Measurements from ENCODE around the gene SCGB1D1.

The SCGB1D1 gene, protein sequence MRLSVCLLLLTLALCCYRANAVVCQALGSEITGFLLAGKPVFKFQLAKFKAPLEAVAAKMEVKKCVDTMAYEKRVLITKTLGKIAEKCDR

DNA sequence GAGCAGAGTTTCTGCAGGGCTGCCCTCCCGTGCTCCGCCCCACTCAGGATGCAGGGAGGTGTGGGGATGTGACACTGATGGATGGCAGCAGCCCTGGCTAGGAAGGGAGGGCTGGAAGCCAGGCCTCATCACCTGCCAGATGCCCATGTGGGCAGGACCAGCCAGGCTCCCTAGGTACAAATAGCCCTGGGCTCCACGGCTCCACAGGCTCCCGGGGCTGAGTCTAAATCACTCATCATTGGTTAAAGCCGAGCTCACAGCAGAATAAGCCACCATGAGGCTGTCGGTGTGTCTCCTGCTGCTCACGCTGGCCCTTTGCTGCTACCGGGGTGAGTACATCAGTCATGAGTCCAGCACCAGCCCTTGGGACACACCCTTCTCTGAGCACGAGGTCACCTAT lies at the start of gene SCGB1D1:
Gene SCGB1D1 (plus strand): TSS at position 206 of the 400 bp plus-strand sequence. CDS start 69 bp downstream, at position 275.
- no peak for DNase-seq

DNA sequence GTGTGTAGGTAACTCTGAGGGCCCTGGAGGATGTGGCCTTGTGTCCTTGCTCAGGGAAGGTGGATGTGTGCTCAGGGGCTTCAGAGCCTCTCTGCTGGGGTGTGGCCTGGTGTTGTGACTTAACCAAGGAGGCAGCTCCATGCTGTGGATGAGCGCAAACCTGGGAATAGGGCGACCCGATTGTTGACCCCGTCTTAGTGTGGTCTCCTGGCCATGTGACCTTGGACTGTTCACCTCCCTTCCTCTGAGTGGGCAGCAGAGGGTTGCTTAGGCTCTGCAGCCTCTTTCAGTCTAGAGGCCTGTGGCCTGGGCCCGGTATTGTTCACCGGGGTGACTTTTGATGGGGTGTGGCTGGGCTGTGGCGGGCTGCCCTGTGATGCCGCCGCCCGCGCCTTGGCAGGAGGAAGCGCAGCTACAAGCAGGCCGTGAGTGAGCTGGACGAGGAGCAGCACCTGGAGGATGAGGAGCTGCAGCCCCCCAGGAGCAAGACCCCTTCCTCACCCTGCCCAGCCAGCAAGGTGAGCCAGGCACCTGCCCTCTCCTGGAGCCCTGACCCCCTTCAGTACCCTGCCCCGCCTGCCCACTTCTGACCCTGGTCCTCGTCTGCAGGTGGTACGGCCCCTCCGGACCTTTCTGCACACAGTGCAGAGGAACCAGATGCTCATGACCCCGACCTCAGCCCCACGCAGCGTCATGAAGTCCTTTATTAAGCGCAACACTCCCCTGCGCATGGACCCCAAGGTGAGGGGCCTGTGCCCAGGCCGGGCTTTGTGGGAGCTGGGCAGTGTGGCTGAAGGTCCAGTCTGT lies 49.5 kb upstream of the SCGB1D1 start:
- DNase-seq: no peak

DNA sequence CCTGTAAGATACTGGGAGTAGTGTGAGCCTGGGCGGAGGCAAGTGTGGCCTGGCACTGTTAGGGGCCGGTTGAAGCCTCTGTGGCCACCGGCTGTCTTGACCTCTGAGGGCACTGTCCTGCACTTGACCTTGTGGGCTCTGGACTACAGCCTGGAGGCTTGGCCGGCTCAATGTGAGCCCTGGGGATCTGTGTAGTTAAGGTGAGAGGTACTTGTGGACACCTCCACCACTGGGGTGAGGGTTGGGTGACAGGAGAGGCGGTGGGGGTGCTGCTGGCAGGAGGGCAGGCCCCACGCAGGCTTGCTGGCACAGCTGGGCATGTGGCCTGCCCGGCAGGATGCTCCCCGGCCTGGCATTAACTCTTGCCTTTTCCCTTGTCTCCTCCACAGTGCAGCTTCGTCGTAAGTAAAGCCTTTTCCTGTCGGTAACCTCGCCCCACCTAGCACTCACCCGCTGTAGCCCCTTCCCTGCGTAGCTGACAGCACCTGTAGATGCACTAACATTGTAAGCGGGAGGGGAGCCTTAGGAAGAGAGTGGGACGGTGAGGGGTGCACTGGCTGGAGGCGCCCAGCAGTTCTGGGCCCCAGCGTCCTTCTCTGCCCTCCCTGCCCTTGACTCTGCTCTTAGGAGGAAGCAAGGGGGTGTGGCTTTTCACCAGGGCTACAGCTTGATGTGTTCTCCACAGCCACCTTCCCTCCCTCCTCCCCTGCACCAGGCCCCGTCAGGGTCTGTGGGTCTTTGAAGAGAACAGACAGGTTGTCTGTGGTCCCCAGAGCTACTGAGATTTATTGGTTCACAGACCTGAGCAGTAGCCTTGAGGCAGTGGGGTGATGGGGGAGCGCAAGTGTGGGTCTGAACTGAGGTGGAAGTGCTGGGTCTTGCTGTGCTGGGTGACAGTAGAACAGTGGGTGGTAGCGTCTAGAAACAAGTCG lies 48.6 kb upstream of the SCGB1D1 start:
- DNase-seq: no peak

DNA sequence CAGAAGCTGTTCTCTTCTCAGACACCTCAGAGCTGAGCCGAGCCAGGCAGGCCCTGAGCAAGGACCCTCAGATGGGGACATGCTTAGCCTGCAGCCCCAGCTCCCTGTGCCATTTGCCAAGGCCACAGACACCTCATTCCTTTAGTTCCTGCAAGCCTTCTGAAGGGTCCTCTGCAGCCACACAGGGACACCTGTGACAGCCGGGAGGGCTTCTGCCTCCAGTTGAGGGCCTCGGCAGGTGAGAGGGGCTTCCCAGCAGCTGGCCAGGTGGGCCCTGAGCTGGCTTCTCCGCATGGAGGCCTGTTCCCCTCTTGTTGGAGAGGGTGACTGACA lies 48.0 kb upstream of the SCGB1D1 start:
- no peak for DNase-seq

DNA sequence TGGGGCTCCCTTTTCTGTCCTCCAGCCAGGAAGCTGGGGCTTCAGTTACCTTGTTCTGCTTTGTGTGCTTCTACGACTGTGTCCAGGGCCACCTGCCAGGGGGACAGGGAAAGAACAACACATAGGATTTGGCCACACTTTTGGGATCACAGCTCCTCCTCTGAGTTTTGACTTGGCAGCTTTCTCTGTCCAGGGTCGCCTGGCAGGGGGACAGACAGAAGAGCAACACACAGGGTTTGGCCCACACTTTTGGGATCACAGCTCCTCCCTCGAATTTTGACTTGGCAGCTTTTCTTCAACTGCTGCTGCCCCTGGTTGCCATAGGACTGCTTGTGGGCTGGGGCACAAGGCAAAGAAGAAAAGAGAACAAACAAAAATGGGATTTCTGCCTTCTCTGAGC lies 47.1 kb upstream of the SCGB1D1 start:
- DNase-seq: no peak

DNA sequence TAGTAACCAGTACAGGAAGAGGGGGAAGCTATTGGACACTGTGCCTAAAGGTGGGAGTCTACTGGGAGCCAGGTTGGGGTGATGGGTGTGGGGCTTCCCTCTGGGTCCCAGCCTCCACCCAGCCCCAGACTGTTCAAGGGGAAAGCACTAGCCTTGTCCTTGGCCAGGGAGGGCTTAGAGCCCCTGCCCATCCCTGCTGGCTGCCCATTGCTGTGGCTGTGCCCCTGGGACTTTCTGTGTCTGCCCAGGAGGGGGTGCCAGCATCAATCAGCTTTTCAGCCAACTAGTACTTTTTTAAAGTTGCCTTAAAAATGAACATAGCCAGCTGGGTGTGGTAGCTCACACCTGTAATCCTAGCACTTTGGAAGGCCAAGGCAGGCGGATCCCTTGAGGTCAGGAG lies 46.3 kb upstream of the SCGB1D1 start:
- DNase-seq: no peak

DNA sequence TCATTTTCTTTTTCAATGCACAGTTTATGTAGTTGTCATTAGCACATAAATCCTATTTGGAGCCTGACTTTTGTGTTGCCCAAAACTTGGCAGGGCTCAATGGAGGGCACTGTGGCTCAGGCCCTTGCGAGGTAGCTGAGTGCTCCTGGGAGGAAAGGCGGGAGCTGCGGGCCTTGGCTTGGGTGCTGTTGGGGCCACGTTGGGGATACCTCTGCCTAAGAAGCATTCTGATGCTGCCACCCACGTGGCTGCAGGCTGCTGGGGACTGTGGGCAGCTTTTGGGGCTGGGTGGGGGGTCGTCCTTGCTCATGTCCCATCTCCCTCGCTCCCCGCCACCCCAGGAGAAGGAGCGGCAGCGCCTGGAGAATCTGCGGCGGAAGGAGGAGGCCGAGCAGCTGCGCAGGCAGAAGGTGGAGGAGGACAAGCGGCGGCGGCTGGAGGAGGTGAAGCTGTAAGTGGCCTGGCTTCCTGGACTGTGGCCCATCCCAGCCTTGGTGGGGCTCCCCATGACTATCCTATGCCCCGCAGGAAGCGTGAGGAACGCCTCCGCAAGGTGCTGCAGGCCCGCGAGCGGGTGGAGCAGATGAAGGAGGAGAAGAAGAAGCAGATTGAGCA lies 45.3 kb upstream of the SCGB1D1 start:
- no peak for DNase-seq

DNA sequence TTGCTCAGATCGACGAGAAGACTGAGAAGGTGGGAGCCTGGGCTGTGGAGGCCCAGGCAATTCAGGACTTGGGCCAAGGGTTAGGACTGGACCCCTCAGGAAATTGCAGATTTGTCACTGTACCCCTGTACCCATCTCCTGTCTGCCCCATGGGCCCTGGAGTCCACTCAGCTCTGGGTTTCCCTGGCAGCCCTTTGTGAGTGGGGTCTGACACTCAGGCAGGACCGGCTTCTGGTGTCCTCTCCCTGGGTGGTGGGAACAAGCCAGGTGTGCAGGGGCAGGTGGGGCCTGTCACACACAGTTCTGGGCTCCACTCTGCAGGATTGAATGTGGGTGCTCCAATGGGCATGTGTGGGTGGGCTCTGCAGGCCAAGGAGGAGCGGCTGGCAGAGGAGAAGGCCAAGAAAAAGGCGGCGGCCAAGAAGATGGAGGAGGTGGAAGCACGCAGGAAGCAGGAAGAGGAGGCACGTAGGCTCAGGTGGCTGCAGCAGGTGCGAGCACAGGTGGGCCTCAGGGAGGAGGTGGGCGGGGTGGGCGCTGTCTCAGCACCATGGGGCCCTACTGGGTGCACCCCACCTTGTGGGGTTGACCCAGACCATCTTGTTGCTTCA lies 44.6 kb upstream of the SCGB1D1 start:
- DNase-seq: no peak

DNA sequence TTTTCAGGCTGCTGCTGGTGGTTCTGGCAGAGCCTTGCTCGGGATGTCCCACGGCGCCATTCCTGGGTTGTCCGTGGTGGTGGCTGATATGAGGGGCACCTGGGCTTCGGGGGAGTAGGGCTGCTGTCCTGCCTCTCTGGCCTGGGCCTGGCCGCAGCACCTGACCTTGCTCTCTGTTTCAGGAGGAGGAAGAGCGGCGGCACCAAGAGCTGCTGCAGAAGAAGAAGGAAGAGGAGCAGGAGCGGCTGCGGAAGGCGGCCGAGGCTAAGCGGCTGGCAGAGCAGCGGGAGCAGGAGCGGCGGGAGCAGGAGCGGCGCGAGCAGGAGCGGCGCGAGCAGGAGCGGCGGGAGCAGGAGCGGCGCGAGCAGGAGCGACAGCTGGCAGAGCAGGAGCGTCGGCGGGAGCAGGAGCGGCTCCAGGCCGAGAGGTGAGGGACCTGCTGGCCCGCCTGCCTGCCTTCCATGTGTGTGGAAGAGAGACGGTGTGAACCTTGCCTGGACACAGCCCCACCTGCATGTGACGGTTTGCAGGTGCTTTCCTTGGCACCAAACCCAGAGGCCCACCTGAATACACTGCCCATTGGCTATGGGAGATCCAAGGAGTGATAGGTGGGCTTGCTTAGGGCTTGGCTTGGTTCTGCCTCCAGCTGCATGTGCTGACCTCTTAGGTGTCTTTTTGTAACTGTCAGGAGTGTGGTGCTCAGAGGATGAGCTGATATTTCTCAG lies 43.4 kb upstream of the SCGB1D1 start:
- no peak for DNase-seq

DNA sequence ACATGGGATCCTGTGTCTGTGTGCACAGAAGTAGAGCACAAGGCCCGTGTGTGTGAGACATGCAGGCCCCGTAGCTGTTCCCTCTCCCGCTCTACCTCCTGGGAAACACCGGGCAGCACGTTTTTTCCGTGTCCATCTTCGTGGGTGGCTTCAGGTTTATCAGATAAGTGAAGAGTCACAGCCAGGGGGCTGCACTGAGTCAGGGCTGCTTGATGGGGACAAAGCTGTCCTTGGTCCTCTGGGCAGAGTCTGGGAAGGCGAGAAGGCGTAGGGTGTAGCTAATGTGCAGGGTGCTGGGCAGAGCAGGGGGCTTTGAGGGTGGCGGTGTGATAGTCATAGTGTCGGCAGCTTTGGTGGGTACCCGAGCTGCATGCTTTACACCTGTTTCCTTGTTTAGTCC lies 42.5 kb upstream of the SCGB1D1 start:
- no peak for DNase-seq

DNA sequence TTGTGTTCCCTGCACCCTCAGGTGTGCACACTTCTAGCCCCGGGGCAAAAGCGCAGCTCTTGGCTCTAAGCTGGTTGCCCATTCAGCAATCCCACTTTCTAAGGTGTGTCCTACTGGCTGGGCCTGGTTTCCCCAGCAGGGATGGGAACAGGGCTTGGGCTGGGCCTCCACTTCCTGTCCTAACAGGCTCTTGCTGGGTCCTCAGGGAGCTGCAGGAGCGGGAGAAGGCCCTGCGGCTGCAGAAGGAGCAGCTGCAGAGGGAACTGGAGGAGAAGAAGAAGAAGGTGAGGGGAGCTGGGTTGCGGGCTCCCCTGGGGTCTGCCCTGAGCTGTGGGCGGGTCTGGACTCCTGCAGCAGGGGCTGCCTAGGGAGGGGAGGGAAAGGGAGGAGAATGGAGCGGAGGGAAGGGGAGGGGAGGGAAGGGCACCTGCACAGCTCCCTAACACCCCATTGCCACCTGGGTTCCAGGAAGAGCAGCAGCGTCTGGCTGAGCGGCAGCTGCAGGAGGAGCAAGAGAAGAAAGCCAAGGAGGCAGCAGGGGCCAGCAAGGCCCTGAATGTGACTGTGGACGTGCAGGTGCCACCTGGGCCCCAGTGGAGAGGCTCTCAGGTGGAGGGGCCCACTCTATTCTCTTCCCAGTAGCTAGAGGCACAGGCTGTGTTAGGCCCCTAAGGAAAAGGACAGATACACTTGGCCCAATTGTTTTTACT lies 41.6 kb upstream of the SCGB1D1 start:
- no peak for DNase-seq

DNA sequence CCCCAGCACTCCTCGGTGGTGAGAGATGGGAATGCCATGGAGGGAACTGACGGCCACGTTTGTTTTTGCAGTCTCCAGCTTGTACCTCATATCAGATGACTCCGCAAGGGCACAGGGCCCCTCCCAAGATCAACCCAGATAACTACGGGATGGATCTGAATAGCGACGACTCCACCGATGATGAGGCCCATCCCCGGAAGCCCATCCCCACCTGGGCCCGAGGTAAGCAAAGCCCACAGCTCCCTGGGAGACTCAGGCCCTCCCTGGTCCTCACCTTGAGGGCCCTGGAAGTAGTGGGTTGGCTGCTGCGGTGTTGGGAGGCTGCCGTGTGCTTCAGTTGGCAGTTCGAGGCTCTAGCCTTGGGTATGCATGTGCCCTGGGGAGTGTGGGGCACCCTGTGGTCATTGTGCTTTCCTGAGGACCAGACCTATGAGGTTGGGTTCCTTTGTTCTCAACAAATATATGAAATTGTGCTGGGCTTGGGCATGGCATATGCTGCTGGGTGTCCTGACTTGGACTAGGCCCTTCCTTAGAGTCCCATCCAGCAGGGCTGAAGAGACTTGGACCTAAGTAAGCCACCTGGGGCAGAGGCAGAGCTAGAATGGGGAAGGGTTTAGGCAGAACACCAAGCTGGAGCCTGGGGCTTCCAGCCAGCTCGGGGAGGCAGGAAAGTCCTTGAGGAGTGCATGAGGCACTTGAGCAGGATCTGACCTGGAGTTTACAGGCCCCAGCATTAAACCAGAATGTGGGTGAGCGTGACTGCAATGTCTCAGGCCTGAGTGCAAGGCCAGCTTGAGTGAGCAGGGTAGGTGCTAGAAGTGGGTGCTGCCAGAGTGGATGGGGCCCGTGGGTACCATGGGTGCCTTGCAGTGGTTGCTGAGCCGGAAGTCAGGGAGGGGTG lies 39.8 kb upstream of the SCGB1D1 start:
- no peak for DNase-seq

DNA sequence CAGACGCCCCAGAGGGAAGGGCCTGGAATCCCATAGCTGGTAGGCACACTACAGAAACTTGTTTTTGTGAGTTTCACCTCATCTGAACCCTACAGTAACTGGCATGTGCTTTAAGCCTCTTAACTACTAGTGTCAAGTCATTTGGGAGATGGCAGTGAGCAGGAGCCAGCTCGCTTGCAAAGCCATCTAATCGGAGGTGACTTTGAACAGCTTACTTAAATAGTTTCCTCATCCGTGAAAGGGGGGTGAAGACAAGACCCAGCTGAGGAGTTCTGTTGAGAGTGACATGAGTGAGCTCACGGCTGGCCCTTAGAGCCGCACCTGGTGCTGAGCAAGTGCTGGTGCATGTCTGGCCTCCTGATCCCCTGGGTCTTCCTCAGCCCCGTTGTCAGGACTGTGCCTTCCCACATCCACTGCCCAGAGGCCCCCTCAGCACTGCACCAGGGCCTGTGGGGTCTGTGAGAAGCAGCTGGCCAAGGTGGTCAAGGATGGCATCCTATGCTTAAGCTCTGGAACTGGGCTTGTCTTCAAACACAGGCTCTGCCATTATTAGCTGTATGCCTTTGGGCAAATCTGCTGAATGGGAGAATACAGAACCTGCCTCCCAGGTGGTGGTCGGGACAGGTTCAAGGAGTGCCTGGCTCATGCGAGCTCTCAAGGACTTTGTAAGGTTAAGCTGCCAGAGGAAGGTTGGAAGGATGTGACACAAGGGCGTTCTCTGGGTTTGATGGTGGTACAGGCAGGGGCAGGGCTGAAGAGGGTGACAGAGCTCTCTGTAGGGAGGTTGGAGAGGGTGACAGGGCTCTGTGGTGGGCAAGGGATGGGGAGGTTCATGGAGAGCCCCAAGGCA lies 38.9 kb upstream of the SCGB1D1 start:
- no peak for DNase-seq

DNA sequence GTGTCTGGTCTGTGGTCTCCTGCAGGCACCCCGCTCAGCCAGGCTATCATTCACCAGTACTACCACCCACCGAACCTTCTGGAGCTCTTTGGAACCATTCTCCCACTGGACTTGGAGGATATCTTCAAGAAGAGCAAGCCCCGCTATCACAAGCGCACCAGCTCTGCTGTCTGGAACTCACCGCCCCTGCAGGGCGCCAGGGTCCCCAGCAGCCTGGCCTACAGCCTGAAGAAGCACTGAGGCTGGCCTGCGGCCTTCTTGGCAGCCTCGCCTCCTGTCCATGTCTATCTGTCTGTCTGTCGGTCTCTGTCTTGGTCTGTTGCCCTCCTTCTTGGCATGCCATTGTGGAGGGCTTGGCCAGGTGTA lies 38.3 kb upstream of the SCGB1D1 start:
- no peak for DNase-seq

DNA sequence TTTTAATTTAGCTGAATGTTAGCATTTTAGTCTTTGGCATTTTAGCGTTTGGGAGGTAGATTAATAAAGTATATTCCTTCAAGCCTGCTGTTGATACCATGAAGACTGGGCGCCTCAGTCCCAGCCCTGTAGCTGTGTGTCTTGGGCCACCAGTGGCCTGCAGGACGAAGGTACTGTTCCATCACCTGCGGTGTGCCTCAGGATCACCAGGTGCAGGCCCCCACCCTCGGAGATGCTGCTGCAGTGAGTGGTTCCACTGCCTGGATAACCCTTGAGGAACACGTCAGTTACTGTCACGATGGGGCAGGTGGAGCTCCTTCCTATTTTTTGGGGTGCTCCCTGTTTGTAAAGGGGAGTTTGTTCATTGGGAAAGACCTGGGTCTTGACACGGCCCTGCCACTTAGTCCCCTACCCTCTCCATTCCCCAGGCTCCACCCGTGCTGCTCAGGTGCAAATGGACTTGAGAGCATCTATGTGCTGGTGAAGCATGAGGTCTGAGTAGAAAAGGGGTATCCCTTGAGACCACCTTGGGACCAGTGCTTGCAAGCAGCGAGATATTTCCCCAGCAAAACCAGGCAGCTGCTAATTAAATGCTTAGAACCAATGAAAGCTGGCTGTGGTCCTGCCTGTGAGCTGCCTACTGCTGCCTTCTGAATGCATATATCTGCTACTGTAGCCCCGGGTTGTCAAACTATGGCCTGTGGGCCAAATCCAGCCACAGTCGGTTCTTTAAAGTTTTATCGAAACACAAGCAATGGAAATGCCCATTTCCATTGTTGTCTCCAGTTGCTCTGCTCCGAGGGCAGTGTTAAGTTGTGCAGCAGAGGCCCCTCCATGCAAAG lies 37.5 kb upstream of the SCGB1D1 start:
- no peak for DNase-seq

DNA sequence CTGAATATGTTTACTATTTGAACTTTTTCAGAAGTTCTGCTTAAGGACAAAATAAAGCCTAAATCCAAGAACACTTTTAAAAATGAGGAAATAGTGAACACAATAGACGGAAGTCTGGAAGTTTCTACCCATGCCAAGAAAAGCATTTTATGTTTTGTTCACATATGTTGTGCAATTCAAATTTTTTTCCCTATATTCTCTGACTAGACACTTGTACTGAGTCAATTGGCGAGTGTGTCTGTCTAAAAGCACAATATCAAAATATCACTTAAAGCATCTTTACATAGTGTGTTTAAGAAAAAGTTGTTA lies 37.0 kb upstream of the SCGB1D1 start:
- no peak for DNase-seq

DNA sequence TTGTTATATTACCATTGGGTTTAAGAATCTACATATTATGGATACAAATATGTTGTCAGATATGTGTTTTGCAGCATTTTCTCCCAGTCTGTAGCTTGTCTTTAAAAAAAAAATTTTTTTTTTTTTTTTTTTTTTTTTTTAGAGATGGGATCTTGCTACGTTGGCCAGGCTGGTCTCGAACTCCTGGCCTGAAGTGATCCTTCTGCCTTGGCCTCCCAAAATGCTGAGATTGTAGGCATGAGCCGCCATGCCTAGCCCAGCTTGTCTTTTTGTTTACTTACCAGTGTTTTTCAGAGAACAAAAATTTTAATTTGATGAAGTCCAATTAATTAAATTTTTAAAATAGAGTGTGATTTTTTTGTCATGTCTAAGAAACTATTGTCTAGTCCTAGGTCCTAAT lies 36.4 kb upstream of the SCGB1D1 start:
- DNase-seq: no peak

DNA sequence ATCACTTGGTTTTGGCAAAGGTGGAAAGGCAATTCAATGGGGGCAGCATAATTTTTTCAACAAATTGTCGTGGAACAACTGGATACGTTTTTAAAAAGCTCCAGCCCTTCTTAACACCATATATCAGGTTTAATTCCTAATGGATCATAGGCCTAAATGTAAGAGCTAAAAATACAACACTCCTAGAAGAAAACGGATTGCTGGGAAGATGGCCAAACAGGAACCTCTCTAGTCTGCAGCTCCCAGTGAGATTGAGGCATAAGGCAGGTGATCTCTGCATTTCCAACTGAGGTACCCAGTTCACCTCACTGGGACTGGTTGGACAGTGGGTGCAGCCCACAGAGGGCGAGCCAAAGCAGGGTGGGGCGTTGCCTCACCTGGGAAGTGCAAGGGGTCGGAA lies 32.4 kb upstream of the SCGB1D1 start:
- no peak for DNase-seq

DNA sequence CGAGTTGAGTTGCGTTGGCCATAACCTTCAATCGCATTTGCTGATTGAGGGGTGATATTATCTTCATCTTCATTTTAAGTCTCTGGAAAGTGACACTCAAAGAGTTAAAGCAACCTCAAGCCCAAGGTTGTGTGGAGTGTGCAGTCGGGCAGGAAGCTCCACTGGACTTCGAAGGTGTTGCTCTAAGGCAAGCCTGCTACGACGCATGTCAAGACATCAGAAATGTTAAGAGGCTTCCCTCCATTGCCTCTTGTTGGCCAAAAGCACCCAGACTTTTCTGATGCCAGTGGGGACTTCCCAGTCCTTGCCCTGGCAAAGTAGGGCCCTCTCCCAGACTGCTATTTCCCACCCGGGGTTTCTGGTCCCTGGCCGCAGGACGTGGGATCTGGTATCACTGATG lies 23.6 kb upstream of the SCGB1D1 start:
- no peak for DNase-seq

All from NCI-H510A treated with DMSO at 0.1 percent for 48 hours (cell line).